Measurements from ENCODE around the gene TMEM270. TPM values are rescaled to one million over a fixed set of nuclear protein-coding genes. Genes with fewer than 3 reads are reported as not detected.
"Not testable (repeated sequence)": the region's sequence is repeated elsewhere in the genome, so short reads cannot be mapped to it uniquely, and the experiment has no call there.

Gene TMEM270
- total RNA-seq, 1 donor from 2014 or later = not detected

- Mint-ChIP-seq H3K4me1 (ENCODE audit: low read depth, unreplicated experiment) (no peaks in the 10 kb centered on the region), H3K27me3 (ENCODE audit: unreplicated experiment) (peaks cover 2% of the 10 kb centered on the region), H3K4me3 (ENCODE audit: unreplicated experiment) (peak within 1 kb of the TSS; percentile 84), H3K36me3 (ENCODE audit: unreplicated experiment) (no peaks in the 10 kb centered on the region), H3K9me3 (ENCODE audit: unreplicated experiment) (peaks cover 5% of the 10 kb centered on the region), H3K27ac (ENCODE audit: unreplicated experiment) (peak within 1 kb of the TSS; percentile 82)
- peak; percentile 95 for DNase-seq
- no peak for TF ChIP-seq CTCF (IDR thresholded peaks at IDR 0.05; ENCODE audit: partially characterized antibody, unreplicated experiment)
Observed at GRCh38 chr7:73842067-73842976, 18.6 kb upstream of the TMEM270 start, which contains the start of gene METTL27. Gene METTL27, minus strand, starts transcription at chr7:73842516. Its CDS starts 376 bp downstream, at chr7:73842140.

GRCh38 chr7:73844131-73844547, 16.8 kb upstream of the TMEM270 start:
- H3K36me3 Mint-ChIP-seq (ENCODE audit: unreplicated experiment) = no peaks in the 10 kb centered on the region
- H3K27ac Mint-ChIP-seq (ENCODE audit: unreplicated experiment) = no peak overlapping the region
- no peak overlapping the region for H3K4me3 Mint-ChIP-seq (ENCODE audit: unreplicated experiment)
- TF ChIP-seq CTCF (IDR thresholded peaks at IDR 0.05; ENCODE audit: partially characterized antibody, unreplicated experiment) = no peak
- DNase-seq = no peak
- H3K4me1 Mint-ChIP-seq (ENCODE audit: low read depth, unreplicated experiment) = no peaks in the 10 kb centered on the region
- H3K9me3 Mint-ChIP-seq (ENCODE audit: unreplicated experiment) = peaks cover 4% of the 10 kb centered on the region
- peaks cover 2% of the 10 kb centered on the region for H3K27me3 Mint-ChIP-seq (ENCODE audit: unreplicated experiment)

GRCh38 chr7:73844848-73845460, 16.0 kb upstream of the TMEM270 start:
- Mint-ChIP-seq H3K4me1 (ENCODE audit: low read depth, unreplicated experiment) (no peaks in the 10 kb centered on the region), H3K27ac (ENCODE audit: unreplicated experiment) (no peak overlapping the region), H3K9me3 (ENCODE audit: unreplicated experiment) (peaks cover 3% of the 10 kb centered on the region), H3K4me3 (ENCODE audit: unreplicated experiment) (no peak overlapping the region), H3K27me3 (ENCODE audit: unreplicated experiment) (peaks cover 2% of the 10 kb centered on the region), H3K36me3 (ENCODE audit: unreplicated experiment) (no peaks in the 10 kb centered on the region)
- DNase-seq = no peak
- TF ChIP-seq CTCF (IDR thresholded peaks at IDR 0.05; ENCODE audit: partially characterized antibody, unreplicated experiment) = no peak

GRCh38 chr7:73845701-73846195, 15.2 kb upstream of the TMEM270 start:
- not testable (repeated sequence) for H3K27me3 Mint-ChIP-seq (ENCODE audit: unreplicated experiment); H3K36me3 Mint-ChIP-seq (ENCODE audit: unreplicated experiment); H3K4me1 Mint-ChIP-seq (ENCODE audit: low read depth, unreplicated experiment); DNase-seq; H3K4me3 Mint-ChIP-seq (ENCODE audit: unreplicated experiment); H3K9me3 Mint-ChIP-seq (ENCODE audit: unreplicated experiment); H3K27ac Mint-ChIP-seq (ENCODE audit: unreplicated experiment)

- no peak overlapping the region for H3K4me3 Mint-ChIP-seq (ENCODE audit: unreplicated experiment)
Observed at GRCh38 chr7:73847941-73848723, 12.8 kb upstream of the TMEM270 start.

More at GRCh38 chr7:73847941-73848723, 12.8 kb upstream of the TMEM270 start:
- H3K9me3 Mint-ChIP-seq (ENCODE audit: unreplicated experiment) = peaks cover 4% of the 10 kb centered on the region
- no peaks in the 10 kb centered on the region for H3K36me3 Mint-ChIP-seq (ENCODE audit: unreplicated experiment)
- no peaks in the 10 kb centered on the region for H3K4me1 Mint-ChIP-seq (ENCODE audit: low read depth, unreplicated experiment)
- peaks cover 2% of the 10 kb centered on the region for H3K27me3 Mint-ChIP-seq (ENCODE audit: unreplicated experiment)
- no peak for TF ChIP-seq CTCF (IDR thresholded peaks at IDR 0.05; ENCODE audit: partially characterized antibody, unreplicated experiment)
- no peak overlapping the region for H3K27ac Mint-ChIP-seq (ENCODE audit: unreplicated experiment)
- DNase-seq = no peak
